ENCODE data around the gene TMEFF2.

GRCh38 chr2:192218970-192219369, 24.2 kb upstream of the TMEFF2 start:
- no peak for TF ChIP-seq CTCF (IDR thresholded peaks at IDR 0.05)
- no peak for TF ChIP-seq POLR2A (IDR thresholded peaks at IDR 0.05)
